ENCODE measurements around the gene LMNA. TPM values are rescaled to one million over a fixed set of nuclear protein-coding genes. Genes with fewer than 3 reads are reported as not detected.

The LMNA gene
- total RNA-seq, 1 donor: 694 TPM

DNA sequence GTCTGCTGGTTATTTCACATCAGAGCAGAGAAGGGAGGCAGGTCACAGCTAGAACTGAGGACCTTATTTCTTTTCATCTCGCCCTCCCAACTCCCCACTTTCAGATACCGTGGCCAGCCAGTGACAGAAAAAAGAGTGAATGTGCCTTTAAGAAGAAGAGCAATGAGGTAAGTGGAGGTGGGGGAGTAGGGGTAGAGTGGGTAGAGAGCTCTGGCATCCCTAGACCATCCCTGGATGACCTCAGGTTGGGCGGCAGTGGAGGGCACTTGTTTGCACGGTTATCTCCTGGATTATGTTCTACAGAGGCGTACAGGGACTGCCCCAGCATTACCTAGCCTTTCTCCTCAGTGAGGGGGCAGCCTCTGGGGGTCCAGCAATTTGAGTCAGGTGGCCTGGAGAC lies 43.5 kb downstream of the LMNA start:
- no peak for DNase-seq (ENCODE audit: low read depth)
- TF ChIP-seq, protein P1, sequence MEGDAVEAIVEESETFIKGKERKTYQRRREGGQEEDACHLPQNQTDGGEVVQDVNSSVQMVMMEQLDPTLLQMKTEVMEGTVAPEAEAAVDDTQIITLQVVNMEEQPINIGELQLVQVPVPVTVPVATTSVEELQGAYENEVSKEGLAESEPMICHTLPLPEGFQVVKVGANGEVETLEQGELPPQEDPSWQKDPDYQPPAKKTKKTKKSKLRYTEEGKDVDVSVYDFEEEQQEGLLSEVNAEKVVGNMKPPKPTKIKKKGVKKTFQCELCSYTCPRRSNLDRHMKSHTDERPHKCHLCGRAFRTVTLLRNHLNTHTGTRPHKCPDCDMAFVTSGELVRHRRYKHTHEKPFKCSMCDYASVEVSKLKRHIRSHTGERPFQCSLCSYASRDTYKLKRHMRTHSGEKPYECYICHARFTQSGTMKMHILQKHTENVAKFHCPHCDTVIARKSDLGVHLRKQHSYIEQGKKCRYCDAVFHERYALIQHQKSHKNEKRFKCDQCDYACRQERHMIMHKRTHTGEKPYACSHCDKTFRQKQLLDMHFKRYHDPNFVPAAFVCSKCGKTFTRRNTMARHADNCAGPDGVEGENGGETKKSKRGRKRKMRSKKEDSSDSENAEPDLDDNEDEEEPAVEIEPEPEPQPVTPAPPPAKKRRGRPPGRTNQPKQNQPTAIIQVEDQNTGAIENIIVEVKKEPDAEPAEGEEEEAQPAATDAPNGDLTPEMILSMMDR (IDR thresholded peaks at IDR 0.05; ENCODE audit: insufficient read depth, low read depth, low read length): no peak
- no peak overlapping the region for H3K4me3 ChIP-seq (ENCODE audit: low read depth, low read length)

- TF ChIP-seq, protein P1 (IDR thresholded peaks at IDR 0.05; ENCODE audit: insufficient read depth, low read depth, low read length): no peak
- peak overlapping the region; percentile 43 for H3K4me3 ChIP-seq (ENCODE audit: low read depth, low read length)
- DNase-seq (ENCODE audit: low read depth): no peak
These were observed 45.7 kb downstream of the LMNA start for GRCh38 chr1:156160000-156160742.

DNA sequence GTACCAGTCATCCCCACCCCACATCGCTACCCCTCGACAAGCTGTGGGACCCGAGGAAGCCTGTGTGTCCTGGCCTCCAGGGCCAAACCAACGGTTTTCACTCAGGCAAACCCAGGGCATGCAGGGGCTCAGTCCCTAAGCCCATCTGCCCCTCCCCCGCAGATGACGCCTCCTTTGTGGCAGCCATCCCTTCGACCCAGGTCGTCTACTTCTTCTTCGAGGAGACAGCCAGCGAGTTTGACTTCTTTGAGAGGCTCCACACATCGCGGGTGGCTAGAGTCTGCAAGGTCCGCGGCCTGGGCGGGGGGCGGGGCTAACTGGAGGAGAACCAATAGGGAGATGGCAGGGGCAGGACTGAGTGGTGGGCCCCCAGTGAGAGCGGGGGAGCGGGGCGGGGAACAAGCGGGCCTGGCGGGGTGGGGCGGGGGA lies 46.2 kb downstream of the LMNA start:
- H3K4me3 ChIP-seq (ENCODE audit: low read depth, low read length): peak overlapping the region; percentile 43
- peak; percentile 79 for DNase-seq (ENCODE audit: low read depth)
- TF ChIP-seq, protein P1 (IDR thresholded peaks at IDR 0.05; ENCODE audit: insufficient read depth, low read depth, low read length): no peak

GRCh38 chr1:156162430-156163037 lies 48.0 kb downstream of the LMNA start:
- TF ChIP-seq, protein P1 (IDR thresholded peaks at IDR 0.05; ENCODE audit: insufficient read depth, low read depth, low read length): no peak
- no peak for DNase-seq (ENCODE audit: low read depth)
- no peak overlapping the region for H3K4me3 ChIP-seq (ENCODE audit: low read depth, low read length)

- DNase-seq (ENCODE audit: low read depth): no peak
- TF ChIP-seq, protein P1 (IDR thresholded peaks at IDR 0.05; ENCODE audit: insufficient read depth, low read depth, low read length): no peak
- no peak overlapping the region for H3K4me3 ChIP-seq (ENCODE audit: low read depth, low read length)
These were observed 49.2 kb downstream of the LMNA start for GRCh38 chr1:156163712-156164111.

DNA sequence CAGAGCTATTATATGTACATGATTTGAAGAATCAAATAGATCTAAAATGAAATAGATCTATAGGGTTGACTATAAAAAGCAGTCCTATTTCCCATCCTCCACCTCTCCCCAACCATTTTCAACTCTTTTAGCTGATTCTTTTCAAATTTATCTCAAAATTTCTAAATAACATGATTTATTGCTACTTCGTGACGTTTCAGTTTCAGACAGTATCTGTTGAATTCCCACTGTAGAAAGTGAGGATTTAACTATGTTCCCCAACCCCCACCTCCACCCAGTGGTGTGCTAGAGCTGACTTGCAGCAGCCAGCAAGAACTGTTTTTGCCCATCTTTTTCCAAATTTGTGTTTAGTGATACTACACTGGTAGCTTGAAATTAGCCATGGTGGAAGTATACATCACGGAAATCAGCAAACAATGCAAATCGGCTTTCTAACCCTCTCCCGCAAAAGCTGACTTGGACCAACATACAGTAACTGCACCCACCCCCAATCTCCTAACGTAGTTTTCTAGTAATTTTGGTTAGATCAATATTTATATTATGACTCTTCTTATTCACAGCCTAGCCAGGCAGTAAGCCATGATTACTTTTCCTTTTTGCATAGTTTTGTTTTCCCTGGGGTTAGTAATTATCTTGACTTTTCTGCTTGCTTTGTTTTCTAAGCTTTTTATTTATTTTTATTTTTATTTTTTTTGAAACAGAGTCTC lies 49.8 kb downstream of the LMNA start:
- TF ChIP-seq, protein P1 (IDR thresholded peaks at IDR 0.05; ENCODE audit: insufficient read depth, low read depth, low read length): no peak
- DNase-seq (ENCODE audit: low read depth): no peak
- H3K4me3 ChIP-seq (ENCODE audit: low read depth, low read length): no peak overlapping the region
